Measurements from ENCODE around the gene HOXB2.

Gene HOXB2

DNA sequence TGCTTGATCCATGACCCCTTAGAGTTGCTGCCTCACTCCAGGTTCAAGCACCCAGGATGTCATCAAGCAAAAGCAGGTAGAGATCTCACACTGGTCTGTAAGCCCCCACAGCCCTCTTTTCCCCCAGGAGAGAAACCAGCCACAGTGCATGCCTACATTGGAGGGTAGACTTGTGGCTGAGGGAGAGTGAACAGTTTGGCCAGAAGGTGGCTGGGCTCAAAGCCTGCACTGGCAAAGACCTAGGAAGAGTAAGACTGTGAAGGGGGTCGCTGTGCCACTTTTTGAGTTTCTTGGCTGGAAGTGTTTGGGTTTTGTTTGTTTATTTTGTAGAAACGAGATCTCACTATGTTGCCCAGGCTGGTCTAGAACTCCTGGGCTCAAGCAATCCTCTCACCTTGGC, 42.6 kb downstream of the HOXB2 start:
- TF ChIP-seq POU2F2 (IDR thresholded peaks at IDR 0.05; ENCODE audit: low read depth, low read length) (no peak), SPI1 (IDR thresholded peaks at IDR 0.05; ENCODE audit: low read depth, low read length) (no peak), POLR2A (IDR thresholded peaks at IDR 0.05; ENCODE audit: low read depth, low read length) (no peak), POLR2AphosphoS5 (IDR thresholded peaks at IDR 0.05; ENCODE audit: low read depth, low read length) (no peak), TAF1 (IDR thresholded peaks at IDR 0.05; ENCODE audit: low read depth, low read length) (no peak), PAX5 (IDR thresholded peaks at IDR 0.05; ENCODE audit: insufficient read depth, low read length, severe bottlenecking) (no peak)
- DNase-seq (ENCODE audit: insufficient read length, low spot score) = no peak
- no peak for FAIRE-seq

DNA sequence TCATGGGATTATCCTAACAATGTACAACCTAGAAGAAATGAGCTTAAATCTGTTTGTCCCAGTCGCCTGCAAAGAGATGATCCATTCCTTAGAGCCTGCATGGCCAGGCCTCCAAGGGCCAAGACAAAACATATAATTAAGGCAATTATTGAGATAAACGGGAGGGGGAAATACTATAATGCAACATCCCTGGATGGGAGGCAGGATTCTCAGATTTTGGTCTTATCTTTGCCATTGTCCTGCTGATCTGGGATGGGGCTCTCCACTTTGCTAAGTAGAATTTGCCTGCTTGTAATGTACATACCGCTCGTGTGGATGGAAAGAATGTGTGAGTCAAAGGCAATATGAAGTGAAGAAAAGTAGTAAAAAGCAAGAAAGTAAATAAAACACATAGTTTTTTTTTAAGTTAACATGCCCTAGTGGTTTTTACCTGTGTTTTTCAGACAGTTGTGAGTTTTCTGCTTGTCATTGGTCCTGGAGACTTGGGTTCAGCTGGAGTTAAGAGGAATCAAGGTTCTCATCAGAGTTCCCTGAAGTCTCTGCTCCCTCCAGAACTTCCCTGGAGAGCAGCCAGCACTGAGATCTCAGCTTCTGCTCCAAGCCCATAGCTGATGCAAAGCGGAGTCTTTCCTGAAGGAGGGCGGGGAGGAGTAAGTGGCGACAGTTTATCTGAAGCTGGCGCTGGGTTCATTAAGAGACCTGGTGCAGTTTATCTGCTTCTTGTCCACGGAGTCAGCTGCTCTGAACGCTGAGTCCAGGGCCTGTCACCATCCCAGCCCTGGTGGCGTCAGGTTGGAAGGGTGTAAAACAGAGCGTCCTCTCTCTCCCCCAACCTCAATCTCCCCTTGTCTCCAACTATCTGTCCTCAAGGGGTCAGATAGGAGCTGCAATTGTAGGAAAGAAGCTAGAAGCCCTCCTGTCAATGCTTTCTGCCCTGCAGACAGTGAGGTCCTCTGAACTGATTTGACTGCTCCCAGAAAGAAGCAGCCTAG, 44.2 kb downstream of the HOXB2 start:
- TF ChIP-seq POLR2A (IDR thresholded peaks at IDR 0.05; ENCODE audit: low read depth, low read length) (no peak), SPI1 (IDR thresholded peaks at IDR 0.05; ENCODE audit: low read depth, low read length) (no peak), POLR2AphosphoS5 (IDR thresholded peaks at IDR 0.05; ENCODE audit: low read depth, low read length) (no peak), PAX5 (IDR thresholded peaks at IDR 0.05; ENCODE audit: insufficient read depth, low read length, severe bottlenecking) (no peak), POU2F2 (IDR thresholded peaks at IDR 0.05; ENCODE audit: low read depth, low read length) (no peak), TAF1 (IDR thresholded peaks at IDR 0.05; ENCODE audit: low read depth, low read length) (no peak)
- no peak for FAIRE-seq
- DNase-seq (ENCODE audit: insufficient read length, low spot score) = no peak

DNA sequence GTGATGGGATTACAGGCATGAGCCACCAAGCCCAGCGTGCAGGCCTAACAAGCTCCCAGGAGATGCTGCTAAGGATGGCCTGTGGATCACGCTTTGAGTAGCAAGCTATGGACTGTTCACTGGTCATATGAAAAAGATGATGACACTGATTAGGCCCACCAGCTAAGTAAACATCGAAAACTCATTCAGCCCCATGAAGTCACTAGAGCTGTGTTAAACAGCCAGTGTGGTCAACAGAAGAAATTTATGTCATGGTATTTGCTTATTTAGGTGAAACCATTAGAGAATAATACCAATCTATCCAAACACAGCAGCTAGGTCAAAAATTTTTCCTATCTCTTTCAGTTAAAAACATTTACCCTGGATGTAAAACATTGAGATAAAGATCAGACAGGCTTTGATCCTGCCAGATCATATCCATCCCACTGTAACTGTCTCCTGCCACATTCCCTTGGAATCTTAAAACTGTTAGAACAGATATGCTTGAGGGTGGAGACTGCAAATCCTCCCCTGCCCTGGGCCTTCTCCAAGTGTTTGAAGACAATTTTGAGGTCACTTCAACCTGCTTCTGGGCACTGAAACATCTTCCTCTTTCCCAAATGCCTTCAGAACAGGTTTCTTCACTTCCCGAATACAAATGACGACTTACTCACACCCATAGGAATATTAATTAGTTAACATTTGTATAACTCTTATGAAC, 45.0 kb downstream of the HOXB2 start:
- TF ChIP-seq POLR2AphosphoS5 (IDR thresholded peaks at IDR 0.05; ENCODE audit: low read depth, low read length) = no peak
- TF ChIP-seq TAF1 (IDR thresholded peaks at IDR 0.05; ENCODE audit: low read depth, low read length) = no peak
- TF ChIP-seq SPI1 (IDR thresholded peaks at IDR 0.05; ENCODE audit: low read depth, low read length) = no peak
- TF ChIP-seq POLR2A (IDR thresholded peaks at IDR 0.05; ENCODE audit: low read depth, low read length) = no peak
- TF ChIP-seq PAX5 (IDR thresholded peaks at IDR 0.05; ENCODE audit: insufficient read depth, low read length, severe bottlenecking) = no peak
- no peak for TF ChIP-seq POU2F2 (IDR thresholded peaks at IDR 0.05; ENCODE audit: low read depth, low read length)
- FAIRE-seq = no peak
- DNase-seq (ENCODE audit: insufficient read length, low spot score) = no peak

DNA sequence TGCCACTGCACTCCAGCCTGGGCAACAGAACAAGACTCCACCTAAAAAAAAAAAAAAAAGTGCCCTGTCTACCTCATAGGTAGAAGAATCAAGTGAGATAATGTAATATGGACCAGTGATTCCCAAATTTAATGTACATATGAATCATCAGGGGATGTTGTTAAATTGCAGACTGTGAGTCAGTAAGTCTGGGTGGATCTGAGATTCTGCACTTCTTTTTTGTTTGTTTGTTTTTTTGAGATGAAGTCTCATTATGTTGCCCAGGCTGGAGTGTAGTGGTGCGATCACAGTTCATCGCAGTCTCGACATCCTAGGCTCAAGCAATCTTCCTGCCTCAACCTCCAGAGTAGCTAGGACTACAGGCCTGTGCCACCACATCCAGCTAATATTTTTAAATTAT, 45.7 kb downstream of the HOXB2 start:
- no peak for DNase-seq (ENCODE audit: insufficient read length, low spot score)
- FAIRE-seq = no peak
- no peak for TF ChIP-seq POU2F2 (IDR thresholded peaks at IDR 0.05; ENCODE audit: low read depth, low read length)
- no peak for TF ChIP-seq SPI1 (IDR thresholded peaks at IDR 0.05; ENCODE audit: low read depth, low read length)
- no peak for TF ChIP-seq POLR2A (IDR thresholded peaks at IDR 0.05; ENCODE audit: low read depth, low read length)
- TF ChIP-seq POLR2AphosphoS5 (IDR thresholded peaks at IDR 0.05; ENCODE audit: low read depth, low read length) = no peak
- TF ChIP-seq TAF1 (IDR thresholded peaks at IDR 0.05; ENCODE audit: low read depth, low read length) = no peak
- TF ChIP-seq PAX5 (IDR thresholded peaks at IDR 0.05; ENCODE audit: insufficient read depth, low read length, severe bottlenecking) = no peak

DNA sequence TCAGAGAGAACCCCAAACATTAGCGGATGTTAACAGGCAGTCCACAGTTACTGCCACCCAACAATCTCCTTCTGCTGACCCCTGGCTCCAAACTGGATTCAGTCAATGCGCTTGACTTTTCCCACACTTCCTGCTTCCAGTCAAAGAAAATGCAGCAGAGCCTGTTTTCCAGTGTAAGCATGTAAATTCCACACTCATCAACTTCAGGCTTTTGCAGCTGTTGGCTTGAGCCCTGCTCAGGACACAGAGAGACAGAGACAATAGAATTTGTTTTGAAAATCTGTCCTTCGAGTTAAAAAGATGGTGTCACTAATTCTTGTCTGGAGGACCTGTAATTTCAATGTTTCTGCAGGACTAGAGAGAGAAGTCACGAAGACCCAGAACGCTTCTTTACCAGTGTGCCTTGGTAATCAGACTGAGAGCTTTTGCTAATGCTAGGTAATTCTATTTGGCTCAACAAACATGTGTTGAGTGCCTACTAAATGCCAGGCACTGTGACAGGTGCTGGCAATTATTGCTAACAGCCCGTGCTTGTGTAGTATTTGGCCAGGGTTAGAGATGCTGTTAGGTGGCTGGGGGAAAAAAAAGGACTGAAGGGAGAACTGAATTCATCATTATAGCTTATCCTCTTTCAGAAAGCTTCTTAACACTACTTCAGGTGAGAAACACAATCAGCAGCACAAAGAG, 46.6 kb downstream of the HOXB2 start:
- DNase-seq (ENCODE audit: insufficient read length, low spot score) (no peak), FAIRE-seq (no peak)
- TF ChIP-seq POLR2A (IDR thresholded peaks at IDR 0.05; ENCODE audit: low read depth, low read length) (no peak), POLR2AphosphoS5 (IDR thresholded peaks at IDR 0.05; ENCODE audit: low read depth, low read length) (no peak), PAX5 (IDR thresholded peaks at IDR 0.05; ENCODE audit: insufficient read depth, low read length, severe bottlenecking) (no peak), SPI1 (IDR thresholded peaks at IDR 0.05; ENCODE audit: low read depth, low read length) (no peak), TAF1 (IDR thresholded peaks at IDR 0.05; ENCODE audit: low read depth, low read length) (no peak)

DNA sequence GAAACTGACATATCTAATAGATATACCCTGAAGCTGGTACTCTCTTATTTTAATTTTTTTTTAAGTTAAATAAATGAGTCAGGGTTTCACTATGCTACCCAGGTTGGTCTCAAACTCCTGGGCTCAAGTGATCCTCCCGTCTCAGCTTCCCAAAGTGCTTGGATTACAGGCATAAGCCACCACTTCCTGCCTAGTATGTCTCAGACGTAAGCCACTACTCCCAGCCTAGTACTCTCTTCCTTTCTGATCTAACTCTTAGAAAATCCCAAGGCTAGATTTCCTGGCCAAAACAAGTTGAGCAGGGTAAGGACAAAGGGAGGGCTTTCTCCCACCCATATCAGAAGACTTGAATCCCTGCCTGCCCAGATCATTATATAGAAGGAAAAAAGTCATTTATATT, 47.8 kb downstream of the HOXB2 start:
- FAIRE-seq (no peak), DNase-seq (ENCODE audit: insufficient read length, low spot score) (no peak)
- no peak for TF ChIP-seq TAF1 (IDR thresholded peaks at IDR 0.05; ENCODE audit: low read depth, low read length)
- TF ChIP-seq SPI1 (IDR thresholded peaks at IDR 0.05; ENCODE audit: low read depth, low read length) = no peak
- TF ChIP-seq POLR2A (IDR thresholded peaks at IDR 0.05; ENCODE audit: low read depth, low read length) = no peak
- TF ChIP-seq PAX5 (IDR thresholded peaks at IDR 0.05; ENCODE audit: insufficient read depth, low read length, severe bottlenecking) = no peak
- TF ChIP-seq POU2F2 (IDR thresholded peaks at IDR 0.05; ENCODE audit: low read depth, low read length) = no peak
- TF ChIP-seq POLR2AphosphoS5 (IDR thresholded peaks at IDR 0.05; ENCODE audit: low read depth, low read length) = no peak

DNA sequence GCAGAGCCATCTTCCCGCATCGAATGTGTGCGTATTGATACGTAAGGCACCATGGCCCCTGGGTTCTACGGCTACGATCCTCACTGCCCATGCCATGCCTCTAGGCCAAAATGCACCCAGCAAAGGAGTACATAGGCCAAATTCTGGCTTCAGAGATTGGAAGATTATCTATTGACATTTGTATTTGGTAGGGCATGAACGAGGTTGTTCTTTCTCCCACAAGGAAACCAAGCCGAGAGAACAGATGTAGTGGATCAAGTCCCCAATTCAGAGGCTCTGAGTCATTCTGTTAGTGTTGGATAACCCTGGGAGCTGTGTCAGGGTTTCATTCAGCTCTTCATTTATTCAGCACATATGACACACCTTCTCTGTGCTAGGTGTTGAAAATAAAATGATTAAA, 50.6 kb downstream of the HOXB2 start:
- no peak for FAIRE-seq
- no peak for DNase-seq (ENCODE audit: insufficient read length, low spot score)
- TF ChIP-seq TAF1 (IDR thresholded peaks at IDR 0.05; ENCODE audit: low read depth, low read length) = no peak
- no peak for TF ChIP-seq POLR2AphosphoS5 (IDR thresholded peaks at IDR 0.05; ENCODE audit: low read depth, low read length)
- TF ChIP-seq SPI1 (IDR thresholded peaks at IDR 0.05; ENCODE audit: low read depth, low read length) = no peak
- no peak for TF ChIP-seq PAX5 (IDR thresholded peaks at IDR 0.05; ENCODE audit: insufficient read depth, low read length, severe bottlenecking)
- TF ChIP-seq POLR2A (IDR thresholded peaks at IDR 0.05; ENCODE audit: low read depth, low read length) = no peak
- TF ChIP-seq POU2F2 (IDR thresholded peaks at IDR 0.05; ENCODE audit: low read depth, low read length) = no peak
